HG02678 (cell line): ENCODE measurements around the gene ZCCHC24.

Experiments used
- ATAC-seq: cut with Tn5 transposase; IDR thresholded peaks from one replicate; pipeline ENCODE4 v1.9.1; 2021; ENCODE audit warnings: mild to moderate bottlenecking, moderate library complexity; ENCODE audit not compliant: unreplicated experiment

Gene ZCCHC24

GRCh38 chr10:79445161-79445976 lies at the start of gene ZCCHC24:
Gene ZCCHC24 (minus strand): TSS chr10:79445624. CDS start chr10:79445440, 184 bp downstream.
- ATAC-seq: peak; percentile 95

DNA sequence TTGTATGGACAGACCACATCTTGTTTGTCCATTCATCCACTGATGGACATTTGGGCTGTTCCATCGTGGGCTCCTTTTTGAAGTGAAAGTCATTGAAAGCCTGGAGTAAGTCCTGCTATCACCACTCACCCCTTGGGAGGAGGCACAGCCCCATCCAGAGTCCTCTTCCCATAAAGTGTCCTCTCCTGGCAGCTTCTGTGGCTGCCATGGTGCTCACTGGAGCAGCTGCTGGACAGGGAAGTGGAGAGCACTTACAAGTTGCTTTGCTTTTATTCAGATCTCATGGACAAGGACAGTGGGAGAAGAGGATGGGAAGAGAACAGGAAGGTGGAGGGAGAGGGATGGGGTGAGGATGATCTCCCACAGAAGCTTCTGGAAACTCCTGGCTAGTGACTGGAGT lies 48.4 kb upstream of the ZCCHC24 start:
- no peak for ATAC-seq

DNA sequence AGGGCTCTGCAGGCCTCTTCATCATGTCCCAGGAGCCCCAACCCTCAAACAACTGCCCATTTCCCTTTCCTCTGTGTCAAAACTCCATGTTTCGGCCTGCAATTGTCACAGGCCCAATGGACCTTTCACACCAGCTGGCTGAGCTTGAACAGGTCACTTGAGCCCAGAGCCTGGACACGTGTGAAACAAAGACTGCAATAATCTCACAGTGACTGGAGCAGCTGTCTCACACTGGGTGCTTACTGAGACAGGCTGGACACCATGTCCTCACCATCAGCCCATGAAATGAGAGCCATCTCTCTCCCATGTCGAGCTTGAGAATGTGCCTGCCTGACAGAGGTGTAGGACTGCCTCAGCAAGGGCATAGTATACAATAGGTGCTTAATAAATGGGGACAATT lies 47.4 kb upstream of the ZCCHC24 start:
- no peak for ATAC-seq

DNA sequence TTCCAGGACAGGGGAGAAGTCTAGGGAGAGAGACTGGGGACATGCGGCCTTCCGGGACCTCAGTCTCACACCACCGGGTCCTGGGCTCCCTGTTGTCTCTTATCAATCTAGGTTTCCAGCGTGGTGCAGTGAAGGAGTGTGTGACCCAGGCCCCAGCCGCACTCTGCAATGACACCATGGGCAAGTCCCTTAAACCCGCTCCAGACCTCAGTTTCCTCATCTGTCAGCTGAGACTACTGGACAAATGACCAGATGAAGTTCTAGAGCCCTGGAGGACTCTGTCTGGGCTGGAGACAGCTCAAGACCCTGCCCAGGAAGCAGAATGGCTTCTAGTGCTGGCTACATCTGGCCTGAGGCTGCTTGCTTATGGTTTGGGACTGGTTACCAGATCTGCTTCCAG lies 46.8 kb upstream of the ZCCHC24 start:
- no peak for ATAC-seq

- ATAC-seq: no peak
Observed at GRCh38 chr10:79491143-79491835, 45.9 kb upstream of the ZCCHC24 start.

DNA sequence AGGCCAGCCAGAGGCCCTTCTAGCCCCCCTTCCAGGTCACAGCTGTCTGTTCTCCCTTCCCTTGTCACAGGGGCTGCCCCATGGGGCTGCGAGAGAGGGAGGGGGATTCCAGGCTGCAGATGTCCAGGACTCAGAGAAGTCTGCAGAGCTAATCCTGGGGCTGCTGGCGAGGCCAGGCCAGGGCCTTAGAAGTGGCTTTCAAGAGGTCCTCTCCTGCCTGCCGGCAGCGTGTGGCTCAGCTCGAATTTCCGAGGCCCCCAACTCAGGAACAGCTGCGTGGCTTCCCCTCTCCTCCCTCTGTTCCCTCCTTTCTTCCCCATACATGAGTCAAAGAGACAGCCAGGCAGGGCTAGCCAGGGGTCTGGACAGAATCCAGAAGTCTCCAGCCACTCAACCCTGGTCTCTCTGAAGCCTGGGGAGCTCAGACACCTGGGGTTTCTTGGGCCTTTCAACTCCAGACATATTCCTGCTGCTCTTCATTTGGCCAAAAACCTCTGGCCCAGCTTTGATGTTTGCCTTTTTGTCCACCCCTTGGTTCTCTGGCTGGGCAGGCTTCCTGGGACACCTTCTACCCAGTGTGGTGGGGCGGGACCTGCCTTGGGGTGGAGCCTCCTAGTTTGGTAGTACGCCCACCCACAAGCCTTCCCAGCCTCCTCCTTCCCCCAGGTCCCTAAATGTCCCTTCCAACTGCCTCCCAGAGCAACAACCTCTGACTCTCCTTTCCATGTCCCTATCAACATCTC lies 45.1 kb upstream of the ZCCHC24 start:
- no peak for ATAC-seq

DNA sequence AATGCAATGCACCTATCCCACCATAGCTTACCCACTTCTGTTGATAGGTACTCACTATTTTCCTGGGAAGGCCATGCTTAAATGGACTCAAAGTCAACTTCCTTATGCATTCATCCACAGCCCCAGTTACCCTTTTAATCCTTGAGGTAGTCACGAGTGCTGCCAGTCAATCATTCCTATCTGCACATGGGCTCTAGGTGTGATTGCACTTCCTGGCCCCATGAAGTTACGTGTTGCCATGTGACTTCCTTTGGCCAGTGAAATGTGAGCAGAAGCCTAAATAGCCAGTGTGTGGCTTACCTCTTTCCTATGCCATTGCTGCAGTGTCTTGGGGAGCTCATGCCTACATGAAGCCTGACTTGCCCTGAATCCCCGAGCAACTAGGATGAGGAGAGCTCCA lies 43.4 kb upstream of the ZCCHC24 start:
- ATAC-seq: no peak

DNA sequence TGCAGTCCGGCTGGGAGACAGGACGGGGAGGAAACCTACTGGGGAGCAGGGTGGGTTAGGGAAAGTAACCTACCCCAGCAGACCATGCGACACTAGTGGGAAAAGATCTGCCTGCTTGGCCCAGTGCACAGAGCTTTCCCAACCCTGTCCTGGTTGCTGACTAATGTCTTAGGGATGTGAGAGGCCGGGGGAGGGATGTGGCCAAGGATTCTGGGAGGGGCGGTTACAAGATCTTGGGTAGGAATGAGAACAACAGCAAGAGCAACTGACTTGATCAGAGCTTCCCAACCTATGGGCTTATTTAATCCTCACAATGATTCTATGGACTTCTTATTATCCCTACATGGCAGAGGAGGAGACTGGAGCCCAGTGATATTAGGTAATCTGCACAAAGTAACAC lies 42.9 kb upstream of the ZCCHC24 start:
- no peak for ATAC-seq

- peak; percentile 84 for ATAC-seq
Observed at GRCh38 chr10:79487296-79488194, 42.1 kb upstream of the ZCCHC24 start.

DNA sequence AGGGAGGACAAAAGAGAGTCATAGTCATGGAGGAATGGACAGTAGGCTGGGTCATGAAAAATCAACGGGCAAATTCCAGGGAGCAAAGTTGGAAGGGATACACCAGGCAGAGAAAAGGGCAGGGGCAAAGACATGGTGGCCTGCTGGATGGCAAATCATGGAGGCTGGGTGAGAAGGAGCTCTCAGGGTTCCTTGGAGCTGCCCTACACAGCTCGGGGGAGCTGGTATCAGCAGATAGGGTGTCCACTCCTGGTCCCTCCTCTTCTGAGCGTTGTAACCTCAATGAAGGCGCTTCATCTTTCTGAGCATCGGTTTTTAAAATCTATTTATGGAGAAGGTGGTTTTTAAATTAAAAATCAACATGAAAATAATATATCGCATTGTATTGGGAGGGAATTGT lies 39.1 kb upstream of the ZCCHC24 start:
- no peak for ATAC-seq

- no peak for ATAC-seq
Observed at GRCh38 chr10:79483948-79484347, 38.5 kb upstream of the ZCCHC24 start.

DNA sequence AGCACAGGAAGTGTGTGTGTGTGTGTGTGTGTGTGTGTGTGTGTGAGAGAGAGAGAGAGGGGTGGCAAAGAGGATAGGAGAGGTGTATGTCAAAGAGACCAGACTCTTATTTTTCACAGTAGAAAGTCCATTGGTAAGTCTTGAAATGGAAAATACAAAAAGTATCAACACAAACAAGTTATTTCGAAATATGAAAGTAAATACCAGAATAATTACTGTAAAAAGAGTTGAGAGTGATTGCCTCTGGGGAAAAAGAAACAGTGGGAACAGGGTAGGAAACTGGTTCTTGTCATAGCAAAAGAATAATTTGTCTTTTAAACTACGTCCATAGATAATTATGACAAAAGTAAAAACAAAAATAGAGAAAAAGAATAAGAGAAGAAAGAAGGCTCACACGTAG lies 37.9 kb upstream of the ZCCHC24 start:
- no peak for ATAC-seq

GRCh38 chr10:79482741-79483140 lies 37.3 kb upstream of the ZCCHC24 start:
- ATAC-seq: no peak

- ATAC-seq: no peak
Observed at GRCh38 chr10:79482304-79482703, 36.9 kb upstream of the ZCCHC24 start.

DNA sequence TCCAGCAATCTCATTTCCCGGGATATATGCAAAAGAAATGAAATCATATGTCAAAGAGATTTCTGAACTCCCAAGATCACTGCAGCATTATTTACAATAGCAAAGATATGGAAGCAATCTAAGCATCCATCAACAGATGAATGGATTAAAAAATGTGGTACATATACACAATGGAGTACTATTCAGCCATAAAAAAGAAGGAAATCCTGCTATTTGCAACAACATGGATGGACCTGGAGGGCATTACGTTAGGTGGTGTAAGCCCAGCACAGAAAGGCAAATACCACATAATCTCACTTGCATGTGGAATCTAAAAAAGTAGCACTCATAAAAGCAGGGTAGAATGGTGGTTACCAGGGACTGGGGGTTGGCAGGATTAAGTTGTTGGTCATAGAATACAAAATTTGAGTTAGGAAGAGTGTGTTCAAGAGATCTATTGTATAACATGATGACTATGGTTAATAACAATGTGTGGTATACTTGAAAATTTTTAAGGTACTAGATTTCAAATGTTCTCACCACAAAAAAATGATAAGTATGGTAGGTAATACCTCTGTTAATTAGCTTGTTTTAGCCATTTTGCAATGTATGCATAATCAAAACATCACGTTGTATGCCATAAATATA lies 34.0 kb upstream of the ZCCHC24 start:
- no peak for ATAC-seq

- no peak for ATAC-seq
Observed at GRCh38 chr10:79477456-79477855, 32.0 kb upstream of the ZCCHC24 start.

DNA sequence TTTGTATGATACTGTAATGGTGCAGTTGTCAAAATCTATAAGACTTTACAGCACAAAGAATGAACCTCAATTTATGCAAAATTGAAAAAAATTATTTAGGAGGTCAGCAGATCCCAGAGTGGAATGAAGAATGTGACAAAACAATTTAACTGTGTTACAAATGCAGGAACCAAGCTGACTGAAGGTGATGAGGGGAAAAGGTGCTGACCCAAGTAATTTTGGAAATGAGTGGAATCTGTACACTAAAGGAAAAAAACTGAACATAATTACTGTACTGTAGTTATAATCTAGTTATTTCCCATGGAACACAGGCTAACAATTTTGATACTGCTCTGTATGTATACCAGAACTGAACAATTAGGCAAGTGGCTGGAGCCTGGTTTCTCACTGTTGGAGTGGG lies 31.2 kb upstream of the ZCCHC24 start:
- ATAC-seq: no peak

DNA sequence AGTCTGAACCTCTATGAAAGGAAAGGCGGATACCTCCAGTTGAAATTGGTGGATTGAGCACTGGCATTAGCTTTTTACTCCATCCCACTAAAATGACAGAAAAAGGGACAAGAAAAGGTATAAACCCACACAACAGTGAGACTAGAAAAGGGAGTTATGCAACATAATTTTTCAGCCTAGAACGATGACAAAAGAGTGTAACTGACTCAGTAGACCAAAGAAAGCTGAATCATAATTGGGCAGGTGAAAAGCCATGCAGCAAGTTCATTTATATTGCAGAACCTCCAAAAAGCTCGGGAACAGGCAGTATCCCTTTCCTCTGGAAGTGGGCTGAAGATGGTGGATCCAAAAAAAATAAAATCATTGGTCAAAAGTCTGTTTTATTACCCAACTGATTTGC lies 30.5 kb upstream of the ZCCHC24 start:
- ATAC-seq: no peak

DNA sequence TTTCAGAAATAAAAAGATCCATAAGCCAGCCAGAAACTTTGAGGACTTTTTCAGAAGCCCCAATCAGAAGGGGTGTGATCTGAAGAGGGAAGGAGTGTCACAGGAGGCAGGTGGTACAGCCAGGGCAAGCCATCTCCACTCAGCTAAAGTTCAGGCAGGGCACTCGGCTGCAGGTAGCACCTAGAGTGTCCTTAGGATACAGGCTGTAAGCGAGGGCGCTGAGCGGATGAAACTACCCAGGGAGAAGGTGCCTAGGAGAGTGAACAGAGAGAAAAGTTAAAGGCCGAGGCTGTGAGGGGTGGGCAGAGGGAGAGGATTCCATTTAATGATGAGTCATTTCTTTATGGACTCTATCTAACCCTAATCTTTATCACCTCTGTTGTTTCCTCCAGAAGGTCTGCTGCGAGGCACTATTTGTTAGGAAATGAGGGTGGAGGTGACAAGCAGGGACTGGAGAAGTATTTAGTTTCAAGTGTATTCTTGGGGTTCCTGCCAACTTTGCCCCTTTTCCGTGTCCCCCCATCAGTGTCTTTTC lies 29.8 kb upstream of the ZCCHC24 start:
- no peak for ATAC-seq

GRCh38 chr10:79473496-79474095 lies 28.2 kb upstream of the ZCCHC24 start:
- no peak for ATAC-seq
